Measurements from ENCODE around the gene SSB.

DNA sequence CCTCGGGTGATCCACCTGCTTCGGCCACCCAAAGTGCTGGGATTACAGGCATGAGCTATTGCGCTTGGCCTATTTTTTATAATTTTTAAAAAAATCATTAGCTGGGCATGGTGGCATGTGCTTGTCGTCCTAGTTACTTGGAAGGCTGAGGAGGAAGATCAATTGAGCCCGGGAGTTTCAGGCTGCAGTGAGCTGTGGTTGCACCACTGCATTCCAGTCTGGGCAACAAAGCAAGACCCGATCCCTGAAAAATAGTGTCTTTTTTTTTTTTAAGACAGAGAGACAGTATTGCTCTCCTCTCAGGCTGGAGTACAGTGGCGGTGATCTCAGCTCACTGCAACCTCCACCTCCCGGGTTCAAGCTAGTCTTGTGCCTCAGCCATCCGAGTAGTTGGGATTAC, 4.8 kb downstream of the SSB start:
- TF ChIP-seq POLR2A (IDR thresholded peaks at IDR 0.05; ENCODE audit: low read depth, low read length) = no peak
- TF ChIP-seq NFE2L2 (IDR thresholded peaks at IDR 0.05; ENCODE audit: low read depth, low read length) = no peak
- no peak for TF ChIP-seq RFX5 (IDR thresholded peaks at IDR 0.05; ENCODE audit: low read depth, low read length)
- TF ChIP-seq, protein P1, sequence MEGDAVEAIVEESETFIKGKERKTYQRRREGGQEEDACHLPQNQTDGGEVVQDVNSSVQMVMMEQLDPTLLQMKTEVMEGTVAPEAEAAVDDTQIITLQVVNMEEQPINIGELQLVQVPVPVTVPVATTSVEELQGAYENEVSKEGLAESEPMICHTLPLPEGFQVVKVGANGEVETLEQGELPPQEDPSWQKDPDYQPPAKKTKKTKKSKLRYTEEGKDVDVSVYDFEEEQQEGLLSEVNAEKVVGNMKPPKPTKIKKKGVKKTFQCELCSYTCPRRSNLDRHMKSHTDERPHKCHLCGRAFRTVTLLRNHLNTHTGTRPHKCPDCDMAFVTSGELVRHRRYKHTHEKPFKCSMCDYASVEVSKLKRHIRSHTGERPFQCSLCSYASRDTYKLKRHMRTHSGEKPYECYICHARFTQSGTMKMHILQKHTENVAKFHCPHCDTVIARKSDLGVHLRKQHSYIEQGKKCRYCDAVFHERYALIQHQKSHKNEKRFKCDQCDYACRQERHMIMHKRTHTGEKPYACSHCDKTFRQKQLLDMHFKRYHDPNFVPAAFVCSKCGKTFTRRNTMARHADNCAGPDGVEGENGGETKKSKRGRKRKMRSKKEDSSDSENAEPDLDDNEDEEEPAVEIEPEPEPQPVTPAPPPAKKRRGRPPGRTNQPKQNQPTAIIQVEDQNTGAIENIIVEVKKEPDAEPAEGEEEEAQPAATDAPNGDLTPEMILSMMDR (conservative IDR thresholded peaks at IDR 0.05; ENCODE audit: low read depth, low read length) = no peak
- no peak for TF ChIP-seq CEBPB (IDR thresholded peaks at IDR 0.05; ENCODE audit: low read depth, low read length)
- no peak for TF ChIP-seq MAFK (IDR thresholded peaks at IDR 0.05; ENCODE audit: low read depth, low read length)
- no peak for TF ChIP-seq FOS (IDR thresholded peaks at IDR 0.05; ENCODE audit: low read depth, low read length)

Data from IMR-90 (cell line).